Measurements from ENCODE around the gene UBR4. TPM values are rescaled to one million over a fixed set of nuclear protein-coding genes. Genes with fewer than 3 reads are reported as not detected.

The UBR4 gene
- polyA plus RNA-seq, 1 of the 3 experiments (the other 2 are of a cell fraction), result 68.7 TPM

DNA sequence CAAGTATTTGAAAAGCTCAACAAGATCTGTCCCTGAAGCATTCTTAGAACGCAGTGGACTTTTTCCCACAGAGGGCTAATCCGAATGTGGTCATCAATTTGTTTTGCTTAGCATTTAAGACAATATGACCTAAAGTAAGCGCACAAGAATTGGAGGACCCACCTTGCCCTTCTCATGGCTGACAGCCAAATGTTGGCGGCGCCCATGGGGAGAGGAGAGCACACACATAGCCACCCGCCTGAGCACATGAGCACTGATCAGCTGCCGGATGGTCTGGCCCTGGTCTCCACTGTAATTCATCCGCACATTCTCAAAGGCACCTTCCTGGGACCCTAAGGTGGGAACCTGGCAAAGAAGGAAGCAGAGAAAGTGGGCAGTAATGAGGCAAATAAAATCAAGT is 52.4 kb downstream of the UBR4 start:
- H3K4me3 ChIP-seq (ENCODE audit: low read depth in 2 of 2, low read length in 1 of 2), result no peak overlapping the region
- no peak overlapping the region for H2AFZ ChIP-seq (ENCODE audit: low read depth)
- DNase-seq, result no peak
- no peaks in the 10 kb centered on the region for H4K20me1 ChIP-seq (ENCODE audit: insufficient read depth)
- no peak overlapping the region for H3K9ac ChIP-seq
- H3K9me2 ChIP-seq, result no peaks in the 10 kb centered on the region
- H3K27ac ChIP-seq (ENCODE audit: low read depth in 2 of 2, low read length in 1 of 2), result no peak overlapping the region; a peak in 1 of 4 replicates
- H3K4me1 ChIP-seq (ENCODE audit: control insufficient read depth in 1 of 2, insufficient read depth in 2 of 2, low read depth in 1 of 2, low read length in 1 of 2), result no peaks in the 10 kb centered on the region
- no peak overlapping the region for H3K4me2 ChIP-seq
- ChIA-PET POLR2A (no interaction called here), CTCF (interaction anchor here (1.5 kb wide), 1 partner anchor 42 kb away, joined by 3 read pairs; no protein-coding TSS in a partner anchor)
- H3K79me2 ChIP-seq (ENCODE audit: insufficient read depth), result no peaks in the 10 kb centered on the region
- TF ChIP-seq JUND (IDR thresholded peaks at IDR 0.05) (no peak), NRF1 (IDR thresholded peaks at IDR 0.05; ENCODE audit: low read depth, low read length) (no peak)
- H3F3A ChIP-seq (replicated peaks; ENCODE audit: insufficient read depth), result peaks cover 3% of the 10 kb centered on the region
- 94% methylated on average over 7 of the region's 8 CpGs for WGBS (ENCODE audit: low lambda C conversion rate)
- peaks cover 92 to 94% of the 10 kb centered on the region in 2 experiments for H3K36me3 ChIP-seq (replicated peaks in 1 of 2; ENCODE audit: control insufficient read depth in 1 of 2, insufficient read depth in 2 of 2, low read length in 1 of 2)
- H3K9me3 ChIP-seq, result no peaks in the 10 kb centered on the region
- H3K27me3 ChIP-seq (ENCODE audit: insufficient read depth), result no peaks in the 10 kb centered on the region

DNA sequence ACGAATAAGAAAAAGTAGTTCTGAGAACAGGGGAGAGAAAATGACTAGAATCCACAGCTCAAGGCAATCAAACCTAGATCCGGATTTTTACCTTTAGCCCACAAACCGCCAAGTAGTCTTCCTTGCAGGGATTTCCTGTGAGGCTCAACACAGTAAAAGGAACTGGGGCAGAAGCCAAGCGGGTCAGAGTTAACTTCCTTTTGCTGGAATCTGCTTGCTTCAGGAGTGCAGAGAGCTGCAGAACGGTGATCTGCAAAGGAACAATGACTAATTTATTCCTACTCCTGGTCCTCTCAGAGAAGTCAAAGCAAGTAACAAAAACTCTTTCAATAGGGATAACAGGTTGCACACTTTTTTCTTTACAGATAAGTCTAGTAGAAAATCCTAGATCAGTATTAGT is 53.4 kb downstream of the UBR4 start:
- Histone ChIP-seq H3K9me2 (no peaks in the 10 kb centered on the region), H3K9me3 (no peaks in the 10 kb centered on the region), H3F3A (replicated peaks; ENCODE audit: insufficient read depth) (no peaks in the 10 kb centered on the region), H3K27ac (ENCODE audit: low read depth in 2 of 2, low read length in 1 of 2) (no peak overlapping the region), H3K9ac (no peak overlapping the region), H3K4me2 (no peak overlapping the region), H3K79me2 (ENCODE audit: insufficient read depth) (no peaks in the 10 kb centered on the region), H2AFZ (ENCODE audit: low read depth) (no peak overlapping the region), H3K4me3 (ENCODE audit: low read depth in 2 of 2, low read length in 1 of 2) (no peak overlapping the region), H3K36me3 (replicated peaks in 1 of 2; ENCODE audit: control insufficient read depth in 1 of 2, insufficient read depth in 2 of 2, low read length in 1 of 2) (peaks cover 92 to 96% of the 10 kb centered on the region in 2 experiments), H4K20me1 (ENCODE audit: insufficient read depth) (no peaks in the 10 kb centered on the region), H3K4me1 (ENCODE audit: control insufficient read depth in 1 of 2, insufficient read depth in 2 of 2, low read depth in 1 of 2, low read length in 1 of 2) (no peaks in the 10 kb centered on the region), H3K27me3 (ENCODE audit: insufficient read depth) (no peaks in the 10 kb centered on the region)
- TF ChIP-seq YY1 (IDR thresholded peaks at IDR 0.05; ENCODE audit: low read depth) (no peak), PBX3 (IDR thresholded peaks at IDR 0.05) (no peak), NFIC (IDR thresholded peaks at IDR 0.05; ENCODE audit: borderline replicate concordance) (no peak), MXI1 (IDR thresholded peaks at IDR 0.05; ENCODE audit: low read depth, low read length) (no peak), CTCF (IDR thresholded peaks at IDR 0.05) (no peak)
- ChIA-PET CTCF (interaction anchor here (1.1 to 1.6 kb wide), 6 partner anchors 8 to 86 kb away, joined by 3 to 5 read pairs (median 3); no protein-coding TSS in a partner anchor), POLR2A (no interaction called here)
- DNase-seq, result no peak
- WGBS (ENCODE audit: low lambda C conversion rate), result 90% methylated on average over 5 of the region's 5 CpGs

- no peak for DNase-seq
- H2AFZ ChIP-seq (ENCODE audit: low read depth), result no peak overlapping the region
- no peaks in the 10 kb centered on the region for H3K9me2 ChIP-seq
- H3K4me2 ChIP-seq, result no peak overlapping the region
- CTCF ChIA-PET, result interaction anchor here (0.6 to 1.3 kb wide), 3 partner anchors 10 to 427 kb away, joined by 3 to 4 read pairs (median 3); no protein-coding TSS in a partner anchor
- no peaks in the 10 kb centered on the region for H3F3A ChIP-seq (replicated peaks; ENCODE audit: insufficient read depth)
- TF ChIP-seq NRF1 (IDR thresholded peaks at IDR 0.05; ENCODE audit: low read depth, low read length), result no peak
- TF ChIP-seq CHD2 (IDR thresholded peaks at IDR 0.05; ENCODE audit: low read length, partially characterized antibody), result no peak
- TF ChIP-seq MEF2A (IDR thresholded peaks at IDR 0.05; ENCODE audit: borderline replicate concordance, low read depth), result no peak
- no peak for TF ChIP-seq PBX3 (IDR thresholded peaks at IDR 0.05)
- TF ChIP-seq POLR2AphosphoS5 (IDR thresholded peaks at IDR 0.05; ENCODE audit: low read depth, low read length), result no peak
- H3K4me3 ChIP-seq (ENCODE audit: low read depth in 2 of 2, low read length in 1 of 2), result no peak overlapping the region
- peaks cover 92% of the 10 kb centered on the region in 2 experiments for H3K36me3 ChIP-seq (replicated peaks in 1 of 2; ENCODE audit: control insufficient read depth in 1 of 2, insufficient read depth in 2 of 2, low read length in 1 of 2)
- no peaks in the 10 kb centered on the region for H3K4me1 ChIP-seq (ENCODE audit: control insufficient read depth in 1 of 2, insufficient read depth in 2 of 2, low read depth in 1 of 2, low read length in 1 of 2)
- H3K27me3 ChIP-seq (ENCODE audit: insufficient read depth), result no peaks in the 10 kb centered on the region
- no peaks in the 10 kb centered on the region for H3K79me2 ChIP-seq (ENCODE audit: insufficient read depth)
- no peak overlapping the region for H3K27ac ChIP-seq (ENCODE audit: low read depth in 2 of 2, low read length in 1 of 2)
- H4K20me1 ChIP-seq (ENCODE audit: insufficient read depth), result no peaks in the 10 kb centered on the region
- POLR2A ChIA-PET, result no interaction called here
- H3K9me3 ChIP-seq, result no peaks in the 10 kb centered on the region
- no peak overlapping the region for H3K9ac ChIP-seq
- 98% methylated on average over 6 of the region's 7 CpGs for WGBS (ENCODE audit: low lambda C conversion rate)
These were observed 55.2 kb downstream of the UBR4 start for GRCh38 chr1:19154876-19155275.
